Stomach (tissue), 4 donors: ENCODE data around the gene FLCN.

Source experiments
- CTCF ChIP-seq, 7 experiments: fragments of 450-650 bp in 4 of 7; fragments of 200-600 bp in 3 of 7; sonication (generic) in 3 of 7; IDR thresholded peaks; one replicate each; pipeline ENCODE4 v1.5.1; 2016 to 2019; ENCODE audit warnings: antibody characterized with exemption in 7 of 7, control low read depth in 2 of 7, mild to moderate bottlenecking in 1 of 7
- EP300 ChIP-seq: sonication (generic); formaldehyde crosslinking; IDR thresholded peaks from one replicate; pipeline ENCODE4 v1.6.1; 2017; ENCODE audit warnings: antibody characterized with exemption
- POLR2A ChIP-seq, 4 donors: fragments of 450-650 bp; IDR thresholded peaks; one replicate each; pipeline ENCODE4 v1.6.1; 2016; ENCODE audit warnings: antibody characterized with exemption in 4 of 4, control low read depth in 2 of 4, mild to moderate bottlenecking in 1 of 4, moderate library complexity in 1 of 4
- POLR2AphosphoS5 ChIP-seq, 3 donors: sonication (generic); formaldehyde crosslinking; IDR thresholded peaks; one replicate each; pipeline ENCODE4 v1.6.1; 2016; ENCODE audit warnings: antibody characterized with exemption in 3 of 3

DNA sequence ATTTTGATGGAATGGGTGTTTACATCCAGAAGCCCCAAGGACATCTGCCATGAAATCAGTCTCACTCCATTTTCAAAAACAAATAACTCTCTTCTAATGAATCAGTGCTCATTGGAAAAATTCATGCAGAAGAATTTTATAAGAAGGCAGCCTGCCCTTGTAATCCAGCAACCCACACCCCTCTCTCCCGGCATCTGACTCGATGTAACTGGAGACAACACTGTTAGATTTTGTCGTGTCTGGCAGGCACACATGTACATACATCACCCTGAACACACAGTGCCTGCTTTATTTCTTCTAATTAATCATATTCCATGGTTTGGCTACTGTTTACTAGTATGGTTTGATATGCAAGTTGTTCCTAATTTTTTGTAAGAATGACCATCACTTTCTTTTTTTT lies 19.0 kb downstream of the FLCN start:
- TF ChIP-seq POLR2AphosphoS5 (IDR thresholded peaks at IDR 0.05) (no peak), CTCF (IDR thresholded peaks at IDR 0.05) (no peak), POLR2A (IDR thresholded peaks at IDR 0.05) (no peak), EP300 (no peak)
